Liver (tissue), 3 donors: ENCODE measurements around the gene ITGA8.

Source experiments
- GABPA ChIP-seq, 2 donors: IDR thresholded peaks in 1 of 2; conservative IDR thresholded peaks in 1 of 2; 2 replicates each; pipeline ENCODE4 v1.6.1; 2016; ENCODE audit warnings: antibody characterized with exemption in 2 of 2, mild to moderate bottlenecking in 1 of 2, moderate library complexity in 1 of 2
- JUND ChIP-seq, 2 donors: IDR thresholded peaks; 2 replicates each; pipeline ENCODE4 v1.6.1; 2016; ENCODE audit warnings: antibody characterized with exemption in 2 of 2
- TAF1 ChIP-seq: conservative IDR thresholded peaks from 2 replicates; pipeline ENCODE4 v1.6.1; 2016; ENCODE audit warnings: antibody characterized with exemption, mild to moderate bottlenecking
- TF ChIP-seq, protein P1 (sequence below): IDR thresholded peaks from 2 replicates; pipeline ENCODE4 v1.6.1; 2016; ENCODE audit warnings: antibody characterized with exemption
- TF ChIP-seq, protein P2 (sequence below): fragments of 150-350 bp; IDR thresholded peaks from 2 replicates; pipeline ENCODE4 v1.5.1; 2017; ENCODE audit warnings: improper control_type of control experiment, low read depth, low read length; ENCODE audit not compliant: missing input control
- TF ChIP-seq, protein P3 (sequence below): IDR thresholded peaks from 2 replicates; pipeline ENCODE4 v1.6.1; 2016; ENCODE audit warnings: antibody characterized with exemption
- TF ChIP-seq, protein P4 (sequence below): IDR thresholded peaks from 2 replicates; pipeline ENCODE4 v1.6.1; 2016; ENCODE audit warnings: antibody characterized with exemption, mild to moderate bottlenecking
- donor health status: healthy.
- donor health status: healthy.

DNA sequence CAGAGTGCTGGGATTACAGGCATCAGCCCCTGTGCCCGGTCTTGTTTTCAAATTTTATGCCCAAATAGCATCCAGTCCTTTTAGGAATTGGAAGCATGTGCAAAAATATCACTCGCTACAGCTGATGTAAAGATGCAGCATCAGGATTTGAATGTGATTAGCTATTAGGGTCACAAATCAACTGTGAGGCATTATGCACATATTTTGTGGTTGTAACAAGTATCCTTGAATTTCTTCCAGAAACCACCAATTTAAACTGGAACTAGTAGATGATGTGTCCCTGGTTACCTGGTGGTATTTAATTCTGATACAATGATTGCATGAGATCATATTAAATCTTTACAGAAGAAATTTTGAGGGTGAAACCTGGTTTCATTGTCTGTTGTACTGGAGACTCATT, 41.0 kb upstream of the ITGA8 start:
- no peak for TF ChIP-seq TAF1
- TF ChIP-seq, protein P1, sequence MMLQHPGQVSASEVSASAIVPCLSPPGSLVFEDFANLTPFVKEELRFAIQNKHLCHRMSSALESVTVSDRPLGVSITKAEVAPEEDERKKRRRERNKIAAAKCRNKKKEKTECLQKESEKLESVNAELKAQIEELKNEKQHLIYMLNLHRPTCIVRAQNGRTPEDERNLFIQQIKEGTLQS, result no peak
- TF ChIP-seq, protein P2, sequence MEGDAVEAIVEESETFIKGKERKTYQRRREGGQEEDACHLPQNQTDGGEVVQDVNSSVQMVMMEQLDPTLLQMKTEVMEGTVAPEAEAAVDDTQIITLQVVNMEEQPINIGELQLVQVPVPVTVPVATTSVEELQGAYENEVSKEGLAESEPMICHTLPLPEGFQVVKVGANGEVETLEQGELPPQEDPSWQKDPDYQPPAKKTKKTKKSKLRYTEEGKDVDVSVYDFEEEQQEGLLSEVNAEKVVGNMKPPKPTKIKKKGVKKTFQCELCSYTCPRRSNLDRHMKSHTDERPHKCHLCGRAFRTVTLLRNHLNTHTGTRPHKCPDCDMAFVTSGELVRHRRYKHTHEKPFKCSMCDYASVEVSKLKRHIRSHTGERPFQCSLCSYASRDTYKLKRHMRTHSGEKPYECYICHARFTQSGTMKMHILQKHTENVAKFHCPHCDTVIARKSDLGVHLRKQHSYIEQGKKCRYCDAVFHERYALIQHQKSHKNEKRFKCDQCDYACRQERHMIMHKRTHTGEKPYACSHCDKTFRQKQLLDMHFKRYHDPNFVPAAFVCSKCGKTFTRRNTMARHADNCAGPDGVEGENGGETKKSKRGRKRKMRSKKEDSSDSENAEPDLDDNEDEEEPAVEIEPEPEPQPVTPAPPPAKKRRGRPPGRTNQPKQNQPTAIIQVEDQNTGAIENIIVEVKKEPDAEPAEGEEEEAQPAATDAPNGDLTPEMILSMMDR, result no peak
- TF ChIP-seq, protein P3, sequence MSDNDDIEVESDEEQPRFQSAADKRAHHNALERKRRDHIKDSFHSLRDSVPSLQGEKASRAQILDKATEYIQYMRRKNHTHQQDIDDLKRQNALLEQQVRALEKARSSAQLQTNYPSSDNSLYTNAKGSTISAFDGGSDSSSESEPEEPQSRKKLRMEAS, result no peak
- TF ChIP-seq, protein P4, sequence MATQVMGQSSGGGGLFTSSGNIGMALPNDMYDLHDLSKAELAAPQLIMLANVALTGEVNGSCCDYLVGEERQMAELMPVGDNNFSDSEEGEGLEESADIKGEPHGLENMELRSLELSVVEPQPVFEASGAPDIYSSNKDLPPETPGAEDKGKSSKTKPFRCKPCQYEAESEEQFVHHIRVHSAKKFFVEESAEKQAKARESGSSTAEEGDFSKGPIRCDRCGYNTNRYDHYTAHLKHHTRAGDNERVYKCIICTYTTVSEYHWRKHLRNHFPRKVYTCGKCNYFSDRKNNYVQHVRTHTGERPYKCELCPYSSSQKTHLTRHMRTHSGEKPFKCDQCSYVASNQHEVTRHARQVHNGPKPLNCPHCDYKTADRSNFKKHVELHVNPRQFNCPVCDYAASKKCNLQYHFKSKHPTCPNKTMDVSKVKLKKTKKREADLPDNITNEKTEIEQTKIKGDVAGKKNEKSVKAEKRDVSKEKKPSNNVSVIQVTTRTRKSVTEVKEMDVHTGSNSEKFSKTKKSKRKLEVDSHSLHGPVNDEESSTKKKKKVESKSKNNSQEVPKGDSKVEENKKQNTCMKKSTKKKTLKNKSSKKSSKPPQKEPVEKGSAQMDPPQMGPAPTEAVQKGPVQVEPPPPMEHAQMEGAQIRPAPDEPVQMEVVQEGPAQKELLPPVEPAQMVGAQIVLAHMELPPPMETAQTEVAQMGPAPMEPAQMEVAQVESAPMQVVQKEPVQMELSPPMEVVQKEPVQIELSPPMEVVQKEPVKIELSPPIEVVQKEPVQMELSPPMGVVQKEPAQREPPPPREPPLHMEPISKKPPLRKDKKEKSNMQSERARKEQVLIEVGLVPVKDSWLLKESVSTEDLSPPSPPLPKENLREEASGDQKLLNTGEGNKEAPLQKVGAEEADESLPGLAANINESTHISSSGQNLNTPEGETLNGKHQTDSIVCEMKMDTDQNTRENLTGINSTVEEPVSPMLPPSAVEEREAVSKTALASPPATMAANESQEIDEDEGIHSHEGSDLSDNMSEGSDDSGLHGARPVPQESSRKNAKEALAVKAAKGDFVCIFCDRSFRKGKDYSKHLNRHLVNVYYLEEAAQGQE, result no peak
- TF ChIP-seq GABPA (IDR thresholded peaks at IDR 0.05 in 1 of 2, conservative IDR thresholded peaks at IDR 0.05 in 1 of 2), result no peak
- no peak for TF ChIP-seq JUND (IDR thresholded peaks at IDR 0.05)
